NT2/D1 (cell line): ENCODE results near the gene ZNF789.

ENCODE experiments used
- SUZ12 ChIP-seq: IDR thresholded peaks from 2 replicates; pipeline ENCODE4 v1.6.1; 2011; ENCODE audit not compliant: insufficient read length, insufficient read depth; ENCODE audit errors: extremely low read depth
- YY1 ChIP-seq: IDR thresholded peaks from 2 replicates; pipeline ENCODE4 v1.6.1; 2011; ENCODE audit not compliant: insufficient read length, insufficient read depth
- ZNF274 ChIP-seq: IDR thresholded peaks from 2 replicates; pipeline ENCODE4 v1.6.1; 2011; ENCODE audit warnings: mild to moderate bottlenecking, low read depth, low read length

DNA sequence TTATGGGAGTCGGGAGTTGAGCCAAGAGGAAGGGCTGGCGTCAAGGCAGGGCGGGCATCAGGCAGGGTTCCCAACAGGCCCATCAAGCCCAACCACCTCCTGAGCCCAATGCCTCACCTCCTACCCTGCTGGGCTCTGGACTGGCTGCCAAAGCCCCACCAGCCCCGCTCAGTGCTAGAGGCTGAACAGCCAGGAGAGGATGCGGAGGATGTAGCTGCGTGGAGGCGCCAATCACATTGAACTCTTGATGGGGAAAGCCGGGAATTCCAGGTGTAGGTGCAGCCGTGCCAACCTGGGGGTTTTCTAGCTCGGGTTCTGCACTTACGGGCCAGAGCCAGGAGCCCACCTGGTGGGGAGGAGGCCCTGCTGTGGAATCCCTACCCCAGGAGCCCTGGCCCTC, 19.6 kb upstream of the ZNF789 start:
- TF ChIP-seq YY1 (no peak), SUZ12 (no peak), ZNF274 (no peak)
